HG02884 (cell line): ENCODE measurements around the gene KIF2B.
"Not testable (repeated sequence)": the region's sequence is repeated elsewhere in the genome, so short reads cannot be mapped to it uniquely, and the experiment has no call there.

Experiments
- ATAC-seq: cut with Tn5 transposase; IDR thresholded peaks from one replicate; pipeline ENCODE4 v1.9.1; 2021; ENCODE audit warnings: mild to moderate bottlenecking, moderate library complexity; ENCODE audit not compliant: unreplicated experiment

The KIF2B gene, protein sequence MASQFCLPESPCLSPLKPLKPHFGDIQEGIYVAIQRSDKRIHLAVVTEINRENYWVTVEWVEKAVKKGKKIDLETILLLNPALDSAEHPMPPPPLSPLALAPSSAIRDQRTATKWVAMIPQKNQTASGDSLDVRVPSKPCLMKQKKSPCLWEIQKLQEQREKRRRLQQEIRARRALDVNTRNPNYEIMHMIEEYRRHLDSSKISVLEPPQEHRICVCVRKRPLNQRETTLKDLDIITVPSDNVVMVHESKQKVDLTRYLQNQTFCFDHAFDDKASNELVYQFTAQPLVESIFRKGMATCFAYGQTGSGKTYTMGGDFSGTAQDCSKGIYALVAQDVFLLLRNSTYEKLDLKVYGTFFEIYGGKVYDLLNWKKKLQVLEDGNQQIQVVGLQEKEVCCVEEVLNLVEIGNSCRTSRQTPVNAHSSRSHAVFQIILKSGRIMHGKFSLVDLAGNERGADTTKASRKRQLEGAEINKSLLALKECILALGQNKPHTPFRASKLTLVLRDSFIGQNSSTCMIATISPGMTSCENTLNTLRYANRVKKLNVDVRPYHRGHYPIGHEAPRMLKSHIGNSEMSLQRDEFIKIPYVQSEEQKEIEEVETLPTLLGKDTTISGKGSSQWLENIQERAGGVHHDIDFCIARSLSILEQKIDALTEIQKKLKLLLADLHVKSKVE

DNA sequence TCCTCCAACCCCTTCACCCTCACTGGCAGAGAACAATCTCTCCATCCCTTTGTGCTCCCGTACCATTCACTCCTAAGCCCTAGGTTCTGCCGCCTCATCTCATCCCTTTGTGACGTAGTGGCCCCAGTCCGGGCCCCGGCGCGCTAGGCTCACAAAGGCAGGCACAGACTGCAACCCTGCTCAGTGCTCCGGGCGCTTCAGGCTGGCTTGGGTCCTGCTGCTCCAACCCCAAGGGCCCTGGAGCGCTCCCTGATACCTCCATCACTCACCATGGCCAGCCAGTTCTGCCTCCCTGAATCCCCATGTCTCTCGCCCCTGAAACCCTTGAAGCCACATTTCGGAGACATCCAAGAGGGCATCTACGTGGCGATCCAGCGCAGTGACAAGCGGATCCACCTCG is at the start of gene KIF2B:
KIF2B (plus strand) TSS at position 164 of the 400 bp plus-strand sequence; CDS start at position 271, 107 bp downstream.
- no peak for ATAC-seq

DNA sequence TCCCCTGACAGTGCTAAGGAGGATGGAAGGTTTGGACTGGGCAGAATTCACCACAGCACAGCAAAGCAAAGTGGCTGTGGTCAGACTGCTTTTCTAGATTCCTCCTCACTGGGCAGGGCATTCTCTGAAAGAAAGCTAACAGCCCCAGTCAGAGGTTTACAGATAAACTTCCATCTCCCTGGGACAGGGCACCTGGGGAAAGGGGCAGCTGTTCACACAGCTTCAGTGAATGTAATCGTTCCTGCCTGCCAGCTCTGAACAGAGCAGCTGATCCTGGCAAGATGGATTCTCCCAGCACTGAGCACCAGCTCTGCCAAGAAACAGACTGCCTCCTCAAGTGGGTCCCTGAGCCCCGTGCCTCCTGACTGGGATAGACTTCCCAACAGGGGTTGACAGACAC is 42.4 kb upstream of the KIF2B start:
- ATAC-seq = no peak

DNA sequence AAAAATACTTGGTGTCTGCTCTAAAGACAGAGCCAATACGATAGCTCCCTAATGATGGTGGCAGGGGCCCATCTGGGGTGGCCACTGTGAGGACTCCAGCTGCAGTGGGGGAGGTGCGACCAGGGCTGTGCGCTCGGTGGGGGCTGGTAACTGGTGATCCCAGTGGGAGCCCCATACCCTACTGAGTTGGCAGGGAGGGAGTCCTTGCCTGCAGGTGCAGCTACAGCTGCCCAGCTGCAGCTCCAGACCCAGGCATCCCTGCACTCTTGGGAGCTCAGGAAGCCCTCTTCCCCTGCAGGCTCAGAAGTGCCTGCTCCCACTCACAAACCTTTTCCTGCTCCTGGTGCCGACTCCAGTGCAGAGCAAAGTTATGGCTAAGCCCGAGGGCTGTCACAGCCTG is 31.2 kb upstream of the KIF2B start:
- ATAC-seq = no peak

DNA sequence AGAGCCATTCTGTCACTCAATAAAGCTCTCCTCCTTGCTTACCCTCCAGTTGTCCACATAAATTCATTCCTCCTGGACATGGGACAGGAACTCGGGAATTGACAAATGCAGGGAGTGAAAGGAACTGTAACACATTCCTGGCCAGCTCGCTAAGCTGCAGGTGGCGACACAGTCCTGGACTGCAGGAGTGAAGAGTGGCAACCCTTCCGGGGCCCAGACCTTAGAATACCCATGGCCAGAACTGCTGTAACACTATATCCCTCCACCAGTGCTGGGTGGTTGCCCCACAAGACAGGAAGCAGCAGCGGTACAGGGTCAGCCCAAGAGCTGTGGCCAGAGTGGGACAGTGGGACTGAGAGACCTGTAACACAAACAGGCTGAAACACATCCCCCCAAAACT is 30.3 kb upstream of the KIF2B start:
- no peak for ATAC-seq

DNA sequence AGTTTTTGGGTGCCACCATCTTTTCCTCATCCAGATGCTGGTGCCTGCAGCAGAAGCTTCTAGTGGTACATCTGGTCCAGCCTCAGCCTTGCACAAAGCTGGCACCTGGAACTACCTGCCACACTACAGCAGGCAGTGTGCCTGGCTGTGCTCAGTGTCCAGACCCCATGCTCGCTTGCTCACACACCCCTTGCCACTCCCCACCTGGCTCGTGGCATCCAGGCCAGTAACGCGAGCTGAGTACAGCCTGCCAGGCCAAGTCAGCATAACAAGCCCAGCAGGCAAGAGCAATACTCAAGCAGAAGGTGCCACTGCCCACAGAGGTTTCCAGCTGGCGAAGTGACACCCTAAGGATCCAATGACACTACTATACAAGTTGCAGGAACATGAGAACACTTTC is 29.7 kb upstream of the KIF2B start:
- ATAC-seq = no peak

DNA sequence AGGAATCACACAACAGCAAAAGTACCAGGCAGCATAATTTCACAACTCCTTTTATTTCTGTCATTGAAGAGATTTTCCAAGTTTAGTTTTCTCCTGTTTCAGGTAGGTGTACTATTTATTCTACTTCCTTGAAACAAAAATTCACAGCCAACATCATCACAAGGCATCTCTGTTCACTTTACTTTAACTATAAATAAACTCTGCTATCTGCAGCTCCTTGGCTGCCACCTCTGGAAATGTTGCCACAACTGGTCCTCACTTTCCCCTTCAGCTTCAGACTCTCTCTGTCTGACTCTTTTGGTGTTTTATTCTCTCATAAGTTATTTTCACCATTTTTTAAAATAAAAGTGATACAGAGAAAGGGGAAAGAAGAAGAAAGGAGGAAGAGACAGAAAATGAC is 27.9 kb upstream of the KIF2B start:
- ATAC-seq = no peak

DNA sequence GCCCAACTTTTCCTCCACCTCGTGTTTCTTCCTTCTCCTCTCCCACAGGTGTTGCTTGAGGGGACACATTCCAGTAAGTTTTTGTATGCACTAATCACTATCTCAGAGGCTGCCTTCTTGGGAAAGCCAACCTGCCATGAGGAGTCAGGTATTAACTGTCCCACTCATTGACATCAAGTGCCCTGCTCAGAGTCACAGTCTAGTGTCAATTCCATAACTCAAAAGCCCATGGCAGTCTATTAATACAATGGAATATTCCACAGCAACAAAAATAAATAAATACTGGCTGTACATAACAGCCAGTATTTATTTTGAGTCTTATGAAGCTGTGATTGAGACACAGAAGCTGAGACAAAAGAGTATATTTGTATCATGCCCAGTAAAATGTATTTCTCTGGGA is 26.1 kb upstream of the KIF2B start:
- no peak for ATAC-seq

DNA sequence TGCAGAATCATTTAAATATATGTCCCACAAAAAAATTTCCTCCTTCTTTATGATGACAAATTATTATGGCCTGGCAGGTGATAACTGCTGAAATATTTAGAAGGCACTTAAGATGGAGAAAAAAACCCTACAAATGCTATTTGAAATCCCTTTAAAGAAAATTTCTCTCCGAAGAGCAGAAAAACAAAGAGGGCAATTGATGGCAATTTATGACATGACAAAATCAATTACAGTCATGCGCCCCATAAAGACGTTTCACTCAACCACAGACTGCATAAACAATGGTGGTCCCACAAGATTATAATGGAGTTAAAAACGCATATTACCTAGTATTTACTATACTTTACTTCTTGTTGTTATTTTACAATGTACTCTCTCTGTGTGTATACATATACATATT is 25.2 kb upstream of the KIF2B start:
- ATAC-seq = no peak

DNA sequence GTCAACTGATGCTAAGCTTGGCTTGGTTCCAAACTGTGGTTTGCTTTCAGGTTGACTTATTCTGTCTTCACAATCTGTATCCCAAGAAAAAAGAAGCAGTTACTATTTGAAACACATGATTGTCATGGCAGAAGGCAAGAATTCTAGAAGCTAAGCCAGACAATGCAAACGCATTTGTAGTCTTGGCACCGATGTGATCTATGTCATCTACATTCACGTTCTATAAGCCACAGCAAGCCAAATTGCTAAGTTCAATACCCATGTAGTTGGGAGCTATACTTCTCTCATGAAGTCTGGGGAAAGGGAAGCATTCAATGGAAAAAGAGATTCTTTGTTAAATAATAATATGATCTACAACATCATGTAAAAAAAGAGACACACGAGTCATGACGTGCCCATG is 18.3 kb upstream of the KIF2B start:
- ATAC-seq = no peak

DNA sequence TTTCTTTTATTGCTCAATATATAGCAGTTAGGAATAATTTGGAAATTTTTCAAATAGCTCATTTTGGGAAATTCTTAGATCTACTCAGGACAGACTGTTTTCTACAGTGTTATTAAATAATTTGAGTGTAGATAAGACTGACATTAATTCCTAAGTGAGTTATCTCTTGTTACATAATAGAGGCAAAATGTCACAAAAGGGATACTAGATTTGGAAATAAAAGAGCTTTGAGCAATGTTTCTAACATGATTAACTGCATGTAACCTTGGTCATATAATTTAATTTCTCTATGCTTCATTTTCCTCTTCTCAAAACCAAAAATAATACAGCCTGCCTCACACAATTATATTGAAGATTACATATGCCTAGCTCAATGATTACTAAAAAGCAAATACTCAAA is 16.3 kb upstream of the KIF2B start:
- ATAC-seq = no peak

DNA sequence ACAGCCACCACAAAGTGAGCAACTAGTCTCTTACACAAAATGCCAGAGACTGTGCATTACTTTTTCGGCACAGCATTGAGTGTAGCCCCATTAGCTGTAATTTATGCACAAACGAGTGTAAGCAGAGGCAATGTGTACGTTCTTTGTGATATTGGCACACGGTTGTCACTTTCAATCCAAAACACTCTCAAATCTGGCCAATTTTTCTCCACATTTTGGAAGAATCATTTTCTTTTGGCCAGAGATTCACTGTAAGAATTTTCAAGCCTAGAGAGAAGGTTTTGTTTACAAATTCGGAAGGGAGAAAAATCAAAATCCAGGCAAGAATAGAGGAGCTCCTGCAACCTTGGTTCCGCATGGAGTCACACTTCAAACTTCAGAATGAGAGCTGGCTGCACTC is 15.4 kb upstream of the KIF2B start:
- ATAC-seq = no peak

DNA sequence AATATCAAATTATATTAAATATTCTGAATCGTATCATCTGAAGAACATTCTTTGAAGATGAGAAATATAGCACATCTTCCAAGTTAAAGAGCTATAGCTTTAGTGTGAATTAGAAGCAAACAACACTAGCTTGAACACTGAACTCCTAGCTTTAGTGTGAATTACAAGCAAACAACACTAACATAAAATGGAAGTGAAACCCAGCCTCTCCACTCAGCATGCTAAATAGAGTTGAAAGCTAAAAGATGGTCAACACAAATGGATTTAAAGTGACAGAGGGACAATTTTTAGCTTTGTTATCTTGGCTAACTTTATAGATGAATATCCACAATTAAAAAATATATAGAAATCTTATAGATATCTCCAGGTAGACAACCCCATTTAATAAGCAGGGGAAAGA is 4.5 kb upstream of the KIF2B start:
- no peak for ATAC-seq

DNA sequence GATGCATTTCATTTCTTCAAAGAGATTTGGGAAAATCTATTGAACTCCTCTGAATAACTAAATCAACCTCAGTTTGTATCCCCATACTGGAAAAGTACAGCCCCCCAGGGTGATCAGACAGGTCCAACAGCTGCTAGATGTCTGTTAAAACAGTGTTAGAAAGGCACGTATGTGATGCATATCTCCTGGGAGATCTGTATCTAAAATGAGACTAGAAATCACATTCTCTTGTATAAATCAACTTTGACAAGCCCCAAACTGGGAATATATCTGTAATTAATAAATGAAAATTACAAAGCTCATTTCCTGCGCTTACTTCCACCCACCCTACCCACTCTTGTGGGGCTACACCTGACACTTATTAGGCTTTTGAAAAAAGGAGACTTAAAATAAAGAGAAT is 3.8 kb upstream of the KIF2B start:
- no peak for ATAC-seq

DNA sequence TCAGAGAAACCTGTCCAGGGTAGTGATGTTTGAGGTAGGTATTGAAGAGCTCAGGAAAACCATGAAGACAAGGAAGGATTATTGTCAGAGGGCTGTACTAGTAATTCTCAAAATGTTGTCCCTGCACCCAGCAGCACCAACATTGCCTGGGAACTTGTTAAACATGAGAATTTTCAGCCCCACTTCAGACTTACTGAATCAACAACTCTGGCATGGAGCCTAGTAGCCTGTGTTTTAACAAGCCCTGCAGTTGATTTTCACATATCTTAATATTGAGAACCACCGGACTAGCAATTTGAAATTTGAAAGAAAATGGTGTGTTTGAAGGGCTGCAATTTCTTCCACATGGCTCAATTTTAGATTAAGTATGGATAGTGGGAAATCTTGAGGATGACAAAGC is 2.8 kb upstream of the KIF2B start:
- ATAC-seq = no peak

DNA sequence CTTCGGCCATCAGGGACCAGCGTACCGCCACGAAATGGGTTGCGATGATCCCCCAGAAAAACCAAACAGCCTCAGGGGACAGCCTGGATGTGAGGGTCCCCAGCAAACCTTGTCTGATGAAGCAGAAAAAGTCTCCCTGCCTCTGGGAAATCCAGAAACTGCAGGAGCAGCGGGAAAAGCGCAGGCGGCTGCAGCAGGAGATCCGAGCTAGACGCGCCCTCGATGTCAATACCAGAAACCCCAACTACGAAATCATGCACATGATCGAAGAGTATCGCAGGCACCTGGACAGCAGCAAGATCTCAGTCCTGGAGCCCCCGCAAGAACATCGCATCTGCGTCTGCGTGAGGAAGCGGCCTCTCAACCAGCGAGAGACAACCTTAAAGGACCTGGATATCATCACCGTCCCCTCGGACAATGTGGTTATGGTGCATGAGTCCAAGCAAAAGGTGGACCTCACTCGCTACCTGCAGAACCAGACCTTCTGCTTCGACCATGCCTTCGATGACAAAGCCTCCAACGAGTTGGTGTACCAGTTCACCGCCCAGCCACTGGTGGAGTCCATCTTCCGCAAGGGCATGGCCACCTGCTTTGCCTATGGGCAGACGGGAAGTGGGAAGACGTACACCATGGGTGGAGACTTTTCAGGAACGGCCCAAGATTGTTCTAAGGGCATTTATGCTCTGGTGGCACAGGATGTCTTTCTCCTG is 769 bp downstream of the KIF2B start:
- ATAC-seq = no peak

DNA sequence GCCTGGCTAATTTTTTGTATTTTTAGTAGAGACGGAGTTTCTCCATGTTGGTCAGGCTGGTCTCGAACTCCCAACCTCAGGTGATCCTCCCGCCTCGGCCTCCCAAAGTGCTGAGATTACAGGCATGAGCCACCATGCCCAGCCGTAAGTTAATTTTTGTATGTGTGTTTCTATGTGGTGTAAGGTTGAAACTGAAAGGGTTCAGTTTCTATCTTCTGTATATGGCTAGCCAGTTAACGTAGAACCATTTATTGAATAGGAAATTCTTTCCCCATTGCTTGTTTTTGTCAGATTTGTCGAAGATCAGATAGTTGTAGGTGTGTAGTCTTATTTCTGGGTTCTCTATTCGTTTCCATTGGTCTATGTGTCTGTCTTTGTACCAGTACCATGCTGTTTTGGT is 12.0 kb downstream of the KIF2B start:
- not testable (repeated sequence) for ATAC-seq

DNA sequence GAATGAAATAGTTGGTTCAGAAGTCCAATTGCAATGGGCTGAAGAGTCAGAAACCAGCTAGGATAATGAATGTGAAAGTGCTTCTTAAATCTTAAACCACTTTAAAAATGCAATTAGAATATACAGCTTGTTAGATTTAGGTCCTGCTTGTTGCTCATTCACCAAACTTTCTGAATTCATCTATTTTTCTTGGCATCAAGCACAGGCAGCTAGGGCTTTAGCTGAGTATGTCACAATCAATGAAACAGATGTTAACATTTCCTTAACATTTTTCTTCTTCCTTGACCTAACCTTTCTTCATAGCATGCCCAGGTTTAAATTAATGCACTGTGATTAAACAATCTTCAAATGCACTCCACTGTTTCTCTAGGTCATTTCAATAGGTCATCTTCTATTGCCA is 14.4 kb downstream of the KIF2B start:
- ATAC-seq = no peak

DNA sequence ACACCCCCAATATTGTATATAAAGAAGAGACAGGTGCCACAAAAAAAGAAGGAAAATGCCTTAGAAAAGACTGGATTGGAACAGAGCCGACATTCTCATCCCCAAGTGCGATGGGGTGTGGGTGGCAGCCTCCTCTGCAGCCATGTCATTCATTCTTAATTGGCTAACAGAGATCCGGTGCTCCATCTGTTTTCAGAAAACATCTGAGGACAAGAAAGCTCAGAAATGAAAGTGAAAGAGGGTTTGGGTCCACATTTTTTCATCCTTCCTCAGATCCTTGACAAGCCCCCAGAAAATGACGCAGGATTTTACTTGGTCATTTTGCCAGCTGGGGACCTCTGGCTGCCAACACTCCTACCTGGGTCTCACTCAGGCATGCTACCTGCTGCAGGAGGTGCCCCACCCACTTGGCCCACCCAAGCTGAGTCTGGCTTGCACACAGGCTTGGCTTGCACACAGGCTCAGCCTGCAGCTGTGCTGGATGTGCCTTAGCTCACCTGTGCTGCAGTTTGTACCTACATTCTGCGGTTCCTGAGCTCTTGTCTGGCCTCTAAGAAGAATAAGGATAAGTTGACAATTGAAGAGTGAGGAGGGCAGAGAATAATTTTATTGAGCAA is 21.9 kb downstream of the KIF2B start:
- no peak for ATAC-seq

DNA sequence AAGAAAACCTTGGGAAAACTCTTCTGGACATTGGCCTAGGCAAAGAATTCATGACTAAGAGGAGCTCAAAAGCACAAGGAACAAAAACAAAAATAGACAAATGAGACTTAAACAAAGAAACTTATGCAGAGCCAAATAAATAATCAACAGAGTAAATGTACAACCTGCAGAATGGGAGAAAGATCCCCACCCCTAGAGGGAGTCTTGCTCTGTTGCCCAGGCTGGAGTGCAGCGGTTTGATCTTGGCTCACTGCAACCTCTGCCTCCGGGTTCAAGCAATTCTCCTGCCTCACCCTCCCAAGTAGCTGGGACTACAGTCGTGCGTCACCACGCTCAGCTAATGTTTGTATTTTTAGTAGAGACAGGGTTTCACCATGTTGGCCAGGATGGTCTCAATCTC is 48.4 kb downstream of the KIF2B start:
- ATAC-seq = not testable (repeated sequence)
